Endothelial cell of umbilical vein (primary cell): ENCODE results near the gene CHRM4. TPM values are rescaled to one million over a fixed set of nuclear protein-coding genes. Genes with fewer than 3 reads are reported as not detected.

Experiments
- BruUV-seq: library from RNA; stranded (reverse); fragments of 400-500 nt; replicated peaks from 2 replicates; lab custom pipeline; 2021; lab: Mats Ljungman, UMichigan
- CTCF ChIA-PET: fragments of 300-600, 350-600 bp; sonication (Branson Sonifier 250); formaldehyde crosslinking; loops from one replicate; lab custom pipeline; 2021; ENCODE audit warnings: antibody characterized with exemption, inconsistent platforms; lab: Charles Lee
- POLR2A ChIA-PET: fragments of 300-600, 350-600 bp; sonication (Branson Sonifier 250); formaldehyde crosslinking; loops from one replicate; lab custom pipeline; 2021; ENCODE audit warnings: antibody characterized with exemption, inconsistent platforms; lab: Charles Lee
- DNase-seq: peaks from one replicate; pipeline ENCODE4 v3.0.0-alpha.2; 2011; ENCODE audit warnings: low read depth, low spot score
- FAIRE-seq: peaks from 2 replicates; lab custom pipeline; 2011; peaks lifted over from hg19 to GRCh38; lab: Jason Lieb, UNC
- H2AFZ ChIP-seq: 2 replicates; pipeline ENCODE4 v1.6.0; 2012; ENCODE audit warnings: low read depth, low read length, control low read depth, inconsistent platforms
- H3K27ac ChIP-seq: 2 replicates; pipeline ENCODE4 v1.5.1; 2011; ENCODE audit warnings: low read depth, mild to moderate bottlenecking, control low read depth, low read length, moderate library complexity; ENCODE audit not compliant: insufficient read depth
- H3K27me3 ChIP-seq, 2 experiments: 2 replicates each; pipeline versions ENCODE4 v1.6.0 to v1.6.1; 2011; ENCODE audit warnings: low read length in 2 of 2, mixed read lengths in 1 of 2; ENCODE audit not compliant: control insufficient read depth in 2 of 2, insufficient read depth in 2 of 2
- H3K36me3 ChIP-seq, 2 experiments: 2 replicates in 1 of 2; 3 replicates in 1 of 2; pipeline ENCODE4 v1.5.1; 2011; ENCODE audit warnings: low read length in 2 of 2, mild to moderate bottlenecking in 1 of 2, moderate library complexity in 1 of 2; ENCODE audit not compliant: control insufficient read depth in 2 of 2, insufficient read depth in 2 of 2; ENCODE audit errors: extremely low read depth in 1 of 2
- H3K4me1 ChIP-seq: 3 replicates; pipeline ENCODE4 v1.5.1; 2011; ENCODE audit warnings: mild to moderate bottlenecking, low read length; ENCODE audit not compliant: control insufficient read depth, insufficient read depth; ENCODE audit errors: extremely low read depth
- H3K4me2 ChIP-seq: 2 replicates; pipeline ENCODE4 v1.6.1; 2011; ENCODE audit warnings: low read length, control low read depth, mixed read lengths; ENCODE audit not compliant: insufficient read depth
- H3K4me3 ChIP-seq, 3 experiments: fragments of 200-600 bp in 1 of 3; sonication (generic), shearing (Covaris generic) in 1 of 3; replicated peaks in 1 of 3; 2 replicates each; pipeline ENCODE4 v1.5.1; 2011 to 2016; ENCODE audit warnings: control low read depth in 3 of 3, low read length in 3 of 3, mild to moderate bottlenecking in 2 of 3, inconsistent platforms in 1 of 3, low read depth in 1 of 3, moderate library complexity in 1 of 3; ENCODE audit not compliant: insufficient read depth in 1 of 3
- H3K79me2 ChIP-seq: 2 replicates; pipeline ENCODE4 v1.6.0; 2012; ENCODE audit warnings: low read length, inconsistent platforms; ENCODE audit not compliant: control insufficient read depth, insufficient read depth
- H3K9ac ChIP-seq: replicated peaks from 2 replicates; pipeline ENCODE3; 2011; ENCODE audit warnings: low read length, control low read depth; ENCODE audit not compliant: insufficient read depth; ENCODE audit errors: extremely low read depth
- H3K9me1 ChIP-seq: replicated peaks from 3 replicates; pipeline ENCODE4 v1.6.0; 2011; ENCODE audit warnings: mild to moderate bottlenecking, low read length; ENCODE audit not compliant: control insufficient read depth, insufficient read depth; ENCODE audit errors: extremely low read depth
- H3K9me3 ChIP-seq: replicated peaks from 2 replicates; pipeline ENCODE4 v1.5.1; 2012; ENCODE audit warnings: low read length, inconsistent platforms; ENCODE audit not compliant: control insufficient read depth, insufficient read depth
- H4K20me1 ChIP-seq: replicated peaks from 2 replicates; pipeline ENCODE3; 2011; ENCODE audit warnings: mild to moderate bottlenecking, low read length; ENCODE audit not compliant: control insufficient read depth, insufficient read depth; ENCODE audit errors: extremely low read depth
- EZH2 ChIP-seq: IDR thresholded peaks from 2 replicates; pipeline ENCODE4 v1.6.1; 2012; ENCODE audit warnings: borderline replicate concordance, low read depth, mild to moderate bottlenecking, moderate library complexity, low read length, inconsistent platforms; ENCODE audit not compliant: severe bottlenecking
- GATA2 ChIP-seq: IDR thresholded peaks from 2 replicates; pipeline ENCODE4 v1.7.0; 2011; ENCODE audit warnings: low read depth, mild to moderate bottlenecking, moderate library complexity, mixed read lengths, low read length; ENCODE audit not compliant: insufficient read length, insufficient read depth
- JUN ChIP-seq: IDR thresholded peaks from 2 replicates; pipeline ENCODE4 v1.6.1; 2011; ENCODE audit warnings: borderline replicate concordance, low read depth; ENCODE audit not compliant: insufficient read length, insufficient read depth
- MYC ChIP-seq: IDR thresholded peaks from one replicate; pipeline ENCODE4 v1.6.1; 2011; ENCODE audit warnings: mild to moderate bottlenecking, low read depth, low read length
- POLR2A ChIP-seq: IDR thresholded peaks from 2 replicates; pipeline ENCODE4 v1.6.1; 2012; ENCODE audit warnings: low read depth, mild to moderate bottlenecking, control low read depth, low read length
- POLR2AphosphoS5 ChIP-seq: IDR thresholded peaks from 2 replicates; pipeline ENCODE4 v1.6.1; 2012; ENCODE audit warnings: low read depth, mild to moderate bottlenecking, control low read depth, low read length, moderate library complexity; ENCODE audit not compliant: insufficient read depth
- dilution Hi-C: fragments of 300-500 bp; cut with MboI; formaldehyde crosslinking; loops from one replicate; pipeline ENCODE4 v1.15.0; 2019; ENCODE audit warnings: low sequenced_read_pairs; ENCODE audit not compliant: extremely low pct_ligation_motif_present
- intact Hi-C: fragments of 100-400 bp; cut with micrococcal nuclease; formaldehyde crosslinking; loops from one replicate; pipeline ENCODE4 v1.10.0; 2022
- polyA plus RNA-seq, 4 experiments: library from polyadenylated mRNA; depleted of rRNA in 3 of 4; stranded (reverse) in 3 of 4; unstranded in 1 of 4; fragments of >200 nt; gene quantifications; 2 replicates each; pipeline versions ENCODE4 v1.2.1 to v1.2.3, GENCODE V29; 2011 to 2012; ENCODE audit warnings: missing spikeins in 1 of 4
- total RNA-seq: library from RNA; stranded (reverse); gene quantifications from 2 replicates; pipeline ENCODE4 v1.2.3, GENCODE V29; 2021
- TF ChIP-seq, protein P1 (sequence below): IDR thresholded peaks from 2 replicates; pipeline ENCODE4 v1.6.1; 2011; ENCODE audit not compliant: insufficient read depth, insufficient read length
- TF ChIP-seq, protein P2 (sequence below), 2 donors: IDR thresholded peaks; 1 replicate in 1 of 2; 2 replicates in 1 of 2; pipeline ENCODE4 v1.5.1; 2011; ENCODE audit warnings: low read length in 2 of 2, mild to moderate bottlenecking in 2 of 2, moderate library complexity in 2 of 2, control low read depth in 1 of 2, inconsistent platforms in 1 of 2, low read depth in 1 of 2; ENCODE audit not compliant: insufficient read depth in 1 of 2; ENCODE audit errors: extremely low read depth in 1 of 2

The CHRM4 gene
- total and polyA plus RNA-seq, 2 donors (not counting 3 experiments of a cell fraction or from before 2014, with no cell fraction given), result 0.04 to 0.22 TPM

DNA sequence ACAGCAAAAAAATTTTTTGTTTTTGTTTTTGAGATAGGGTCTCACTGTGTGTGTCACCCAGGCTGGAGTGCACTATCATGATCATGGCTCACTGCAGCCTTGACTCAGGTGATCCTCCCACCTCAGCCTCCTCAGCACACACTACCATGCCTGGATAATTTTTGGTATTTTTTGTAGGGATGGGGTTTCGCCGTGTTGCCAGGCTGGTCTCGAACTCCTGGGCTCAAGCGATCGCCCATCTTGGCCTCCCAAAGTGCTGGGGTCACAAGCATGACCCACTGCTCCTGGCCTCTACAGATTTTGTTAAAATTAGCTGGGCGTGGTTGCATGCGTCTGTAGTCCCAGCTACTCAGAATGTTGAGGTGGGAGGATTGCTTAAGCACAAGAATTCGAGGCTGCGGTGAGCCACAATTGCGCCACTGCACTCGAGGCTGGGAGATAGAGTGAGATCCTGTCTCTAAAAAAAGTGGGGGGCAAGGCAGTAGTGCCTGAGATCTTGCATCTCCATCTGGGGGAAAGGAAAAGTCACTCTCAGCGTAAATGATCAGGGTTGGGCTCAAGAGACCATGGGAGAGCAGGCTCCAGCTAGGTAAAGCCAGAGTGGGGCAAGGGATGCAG, 54.9 kb downstream of the CHRM4 start:
- CTCF ChIA-PET, result interaction anchor here (0.7 to 1.2 kb wide), 2 partner anchors 28 to 359 kb away, joined by 3 read pairs; no protein-coding TSS in a partner anchor
- BruUV-seq, result no TSS peak
- dilution Hi-C loops (no loop called here), intact Hi-C loops (no loop called here)
- no peaks in the 10 kb centered on the region for H3K79me2 ChIP-seq
- H3K4me1 ChIP-seq, result peaks cover 5% of the 10 kb centered on the region
- FAIRE-seq (no peak), DNase-seq (no peak)
- TF ChIP-seq POLR2AphosphoS5 (no peak), JUN (no peak), MYC (no peak), POLR2A (no peak), GATA2 (no peak), EZH2 (no peak)
- TF ChIP-seq, protein P1, sequence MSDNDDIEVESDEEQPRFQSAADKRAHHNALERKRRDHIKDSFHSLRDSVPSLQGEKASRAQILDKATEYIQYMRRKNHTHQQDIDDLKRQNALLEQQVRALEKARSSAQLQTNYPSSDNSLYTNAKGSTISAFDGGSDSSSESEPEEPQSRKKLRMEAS, result no peak
- TF ChIP-seq, protein P2, sequence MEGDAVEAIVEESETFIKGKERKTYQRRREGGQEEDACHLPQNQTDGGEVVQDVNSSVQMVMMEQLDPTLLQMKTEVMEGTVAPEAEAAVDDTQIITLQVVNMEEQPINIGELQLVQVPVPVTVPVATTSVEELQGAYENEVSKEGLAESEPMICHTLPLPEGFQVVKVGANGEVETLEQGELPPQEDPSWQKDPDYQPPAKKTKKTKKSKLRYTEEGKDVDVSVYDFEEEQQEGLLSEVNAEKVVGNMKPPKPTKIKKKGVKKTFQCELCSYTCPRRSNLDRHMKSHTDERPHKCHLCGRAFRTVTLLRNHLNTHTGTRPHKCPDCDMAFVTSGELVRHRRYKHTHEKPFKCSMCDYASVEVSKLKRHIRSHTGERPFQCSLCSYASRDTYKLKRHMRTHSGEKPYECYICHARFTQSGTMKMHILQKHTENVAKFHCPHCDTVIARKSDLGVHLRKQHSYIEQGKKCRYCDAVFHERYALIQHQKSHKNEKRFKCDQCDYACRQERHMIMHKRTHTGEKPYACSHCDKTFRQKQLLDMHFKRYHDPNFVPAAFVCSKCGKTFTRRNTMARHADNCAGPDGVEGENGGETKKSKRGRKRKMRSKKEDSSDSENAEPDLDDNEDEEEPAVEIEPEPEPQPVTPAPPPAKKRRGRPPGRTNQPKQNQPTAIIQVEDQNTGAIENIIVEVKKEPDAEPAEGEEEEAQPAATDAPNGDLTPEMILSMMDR (IDR thresholded peaks at IDR 0.05; ENCODE audit: extremely low read depth in 1 of 2, insufficient read depth in 1 of 2, low read depth in 1 of 2, low read length in 2 of 2), result no peak
- H2AFZ ChIP-seq, result no peak overlapping the region
- peaks cover 25 to 27% of the 10 kb centered on the region in 2 experiments for H3K27me3 ChIP-seq
- no peak overlapping the region for H3K9ac ChIP-seq
- no peak overlapping the region for H3K4me2 ChIP-seq
- H3K9me1 ChIP-seq, result no peaks in the 10 kb centered on the region
- no peak overlapping the region for H3K4me3 ChIP-seq
- POLR2A ChIA-PET, result no interaction called here
- H4K20me1 ChIP-seq, result no peaks in the 10 kb centered on the region
- H3K9me3 ChIP-seq, result no peaks in the 10 kb centered on the region
- no peak overlapping the region for H3K27ac ChIP-seq
- no peaks in the 10 kb centered on the region for H3K36me3 ChIP-seq
